Ascending aorta (tissue), 2 donors: ENCODE measurements around the gene MCMBP. TPM values are rescaled to one million over a fixed set of nuclear protein-coding genes. Genes with fewer than 3 reads are reported as not detected.

Source experiments
- DNase-seq, 2 donors: peaks; one replicate each; pipeline ENCODE4 v3.0.0-alpha.2; 2019; ENCODE audit warnings: low spot score in 2 of 2
- H3K27ac ChIP-seq, 2 donors: fragments of 200-600 bp; sonication (generic); one replicate each; pipeline ENCODE4 v1.5.1; 2016 to 2017; ENCODE audit warnings: mild to moderate bottlenecking in 1 of 2
- H3K27me3 ChIP-seq: fragments of 200-600 bp; sonication (generic); one replicate; pipeline ENCODE4 v1.5.1; 2017
- H3K36me3 ChIP-seq, 2 donors: fragments of 200-600 bp; sonication (generic); one replicate each; pipeline ENCODE4 v1.5.1; 2016
- H3K4me1 ChIP-seq, 2 donors: fragments of 200-600 bp; sonication (generic); one replicate each; pipeline ENCODE4 v1.5.1; 2016 to 2017; ENCODE audit warnings: mild to moderate bottlenecking in 1 of 2
- H3K4me3 ChIP-seq, 2 donors: fragments of 200-600 bp; sonication (generic); one replicate each; pipeline ENCODE4 v1.5.1; 2016 to 2017; ENCODE audit warnings: mild to moderate bottlenecking in 1 of 2
- H3K9me3 ChIP-seq, 2 donors: fragments of 200-600 bp; sonication (generic); one replicate each; pipeline ENCODE4 v1.5.1; 2016
- intact Hi-C: fragments of 100-400 bp; cut with DNase I; formaldehyde crosslinking; loops from one replicate; pipeline ENCODE4 v1.15.1; 2023
- total RNA-seq: library from RNA; depleted of rRNA; stranded (reverse); fragments of >200 nt; gene quantifications from one replicate; pipeline ENCODE4 v1.1.0, GENCODE V29; 2016
- TF ChIP-seq, protein P1 (sequence below), 3 experiments: fragments of 200-600 bp in 2 of 3; fragments of 450-650 bp in 1 of 3; sonication (generic) in 2 of 3; IDR thresholded peaks; one replicate each; pipeline ENCODE4 v1.5.1; 2016 to 2019; ENCODE audit warnings: antibody characterized with exemption in 3 of 3, mild to moderate bottlenecking in 1 of 3, moderate library complexity in 1 of 3

MCMBP gene
- total RNA-seq, 1 donor from 2014 or later = 29.4 TPM

GRCh38 chr10:119849031-119849789 lies 23.4 kb downstream of the MCMBP start:
- TF ChIP-seq, protein P1, sequence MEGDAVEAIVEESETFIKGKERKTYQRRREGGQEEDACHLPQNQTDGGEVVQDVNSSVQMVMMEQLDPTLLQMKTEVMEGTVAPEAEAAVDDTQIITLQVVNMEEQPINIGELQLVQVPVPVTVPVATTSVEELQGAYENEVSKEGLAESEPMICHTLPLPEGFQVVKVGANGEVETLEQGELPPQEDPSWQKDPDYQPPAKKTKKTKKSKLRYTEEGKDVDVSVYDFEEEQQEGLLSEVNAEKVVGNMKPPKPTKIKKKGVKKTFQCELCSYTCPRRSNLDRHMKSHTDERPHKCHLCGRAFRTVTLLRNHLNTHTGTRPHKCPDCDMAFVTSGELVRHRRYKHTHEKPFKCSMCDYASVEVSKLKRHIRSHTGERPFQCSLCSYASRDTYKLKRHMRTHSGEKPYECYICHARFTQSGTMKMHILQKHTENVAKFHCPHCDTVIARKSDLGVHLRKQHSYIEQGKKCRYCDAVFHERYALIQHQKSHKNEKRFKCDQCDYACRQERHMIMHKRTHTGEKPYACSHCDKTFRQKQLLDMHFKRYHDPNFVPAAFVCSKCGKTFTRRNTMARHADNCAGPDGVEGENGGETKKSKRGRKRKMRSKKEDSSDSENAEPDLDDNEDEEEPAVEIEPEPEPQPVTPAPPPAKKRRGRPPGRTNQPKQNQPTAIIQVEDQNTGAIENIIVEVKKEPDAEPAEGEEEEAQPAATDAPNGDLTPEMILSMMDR (IDR thresholded peaks at IDR 0.05) = no peak
- no peak for DNase-seq
- no peaks in the 10 kb centered on the region for H3K4me1 ChIP-seq
- intact Hi-C loops = no loop called here
- H3K36me3 ChIP-seq = peaks cover 60 to 79% of the 10 kb centered on the region in 2 donors
- no peak overlapping the region for H3K4me3 ChIP-seq
- H3K27me3 ChIP-seq = no peaks in the 10 kb centered on the region
- H3K9me3 ChIP-seq = no peaks in the 10 kb centered on the region
- H3K27ac ChIP-seq = no peak overlapping the region

- Histone ChIP-seq H3K36me3 (peaks cover 71 to 78% of the 10 kb centered on the region in 2 donors), H3K27me3 (no peaks in the 10 kb centered on the region), H3K4me3 (no peak overlapping the region), H3K4me1 (no peaks in the 10 kb centered on the region), H3K9me3 (no peaks in the 10 kb centered on the region), H3K27ac (no peak overlapping the region)
- DNase-seq = no peak
- intact Hi-C loops = no loop called here
- TF ChIP-seq, protein P1 (IDR thresholded peaks at IDR 0.05) = no peak
Measured at GRCh38 chr10:119845656-119846055, 27.0 kb downstream of the MCMBP start.

DNA sequence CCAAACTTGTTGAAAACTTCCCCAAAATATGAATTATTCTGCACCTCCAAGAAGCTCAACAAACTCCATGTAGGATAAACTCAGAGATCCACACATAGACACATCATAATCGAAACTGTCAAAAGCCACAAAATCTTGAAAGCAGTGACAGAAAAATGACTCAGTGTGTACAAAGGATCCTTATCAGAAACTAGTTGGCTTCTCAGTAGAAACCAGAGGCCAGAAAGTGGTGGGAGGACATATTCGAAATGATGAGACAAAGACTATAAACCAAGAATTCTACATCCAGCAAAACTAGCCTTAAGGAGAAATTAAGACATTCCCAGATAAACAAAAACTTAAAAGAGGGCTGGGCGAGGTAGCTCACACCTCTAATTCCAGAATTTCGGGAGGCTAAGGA lies 38.5 kb downstream of the MCMBP start:
- no peak for DNase-seq
- peaks cover 66 to 90% of the 10 kb centered on the region in 2 donors for H3K36me3 ChIP-seq
- intact Hi-C loops = no loop called here

GRCh38 chr10:119832951-119833350 lies 39.7 kb downstream of the MCMBP start:
- Histone ChIP-seq H3K9me3 (no peaks in the 10 kb centered on the region), H3K4me1 (no peaks in the 10 kb centered on the region), H3K27me3 (no peaks in the 10 kb centered on the region), H3K27ac (peak overlapping the region in 1 of 2 donors; percentile 17), H3K36me3 (peaks cover 57 to 90% of the 10 kb centered on the region in 2 donors), H3K4me3 (no peak overlapping the region)
- DNase-seq = no peak
- TF ChIP-seq, protein P1 (IDR thresholded peaks at IDR 0.05) = no peak
- intact Hi-C loops = no loop called here

More for the DNA sequence above, 38.5 kb downstream of the MCMBP start:
- no peaks in the 10 kb centered on the region for H3K9me3 ChIP-seq
- H3K4me1 ChIP-seq = no peaks in the 10 kb centered on the region
- TF ChIP-seq, protein P1 (IDR thresholded peaks at IDR 0.05) = no peak
- no peak overlapping the region for H3K27ac ChIP-seq
- no peak overlapping the region for H3K4me3 ChIP-seq
- no peaks in the 10 kb centered on the region for H3K27me3 ChIP-seq

DNA sequence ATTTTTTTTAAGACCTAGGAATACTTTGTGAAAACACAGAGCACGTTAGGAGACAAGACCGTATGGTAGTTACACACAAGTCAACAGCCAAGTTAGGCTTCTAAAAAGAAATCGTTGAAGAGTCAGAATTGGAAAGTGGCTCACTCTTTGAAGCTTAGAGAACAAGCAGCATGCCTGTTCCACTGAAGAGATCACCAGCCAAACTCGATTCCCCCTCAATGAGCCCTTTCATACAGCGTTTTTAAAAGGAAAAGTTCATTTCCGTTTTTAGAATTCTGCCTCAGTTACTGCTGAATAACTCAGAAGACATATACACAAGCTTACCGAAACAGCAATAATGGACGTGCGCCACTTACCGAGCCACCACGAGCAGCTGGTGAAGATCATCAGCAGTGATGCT lies 41.0 kb downstream of the MCMBP start:
- no peaks in the 10 kb centered on the region for H3K9me3 ChIP-seq
- DNase-seq = no peak
- H3K27me3 ChIP-seq = no peaks in the 10 kb centered on the region
- no peak overlapping the region for H3K4me3 ChIP-seq
- H3K27ac ChIP-seq = no peak overlapping the region
- intact Hi-C loops = no loop called here
- TF ChIP-seq, protein P1 (IDR thresholded peaks at IDR 0.05) = no peak
- H3K4me1 ChIP-seq = no peaks in the 10 kb centered on the region
- peaks cover 61 to 89% of the 10 kb centered on the region in 2 donors for H3K36me3 ChIP-seq
